Measurements from ENCODE around the gene EEF2. TPM values are rescaled to one million over a fixed set of nuclear protein-coding genes. Genes with fewer than 3 reads are reported as not detected.
A peak's percentile ranks its signal among the peaks of the same experiment; 100 is the strongest.

The EEF2 gene
- total RNA-seq, 1 experiment from 2014 or later: 3,126 TPM

DNA sequence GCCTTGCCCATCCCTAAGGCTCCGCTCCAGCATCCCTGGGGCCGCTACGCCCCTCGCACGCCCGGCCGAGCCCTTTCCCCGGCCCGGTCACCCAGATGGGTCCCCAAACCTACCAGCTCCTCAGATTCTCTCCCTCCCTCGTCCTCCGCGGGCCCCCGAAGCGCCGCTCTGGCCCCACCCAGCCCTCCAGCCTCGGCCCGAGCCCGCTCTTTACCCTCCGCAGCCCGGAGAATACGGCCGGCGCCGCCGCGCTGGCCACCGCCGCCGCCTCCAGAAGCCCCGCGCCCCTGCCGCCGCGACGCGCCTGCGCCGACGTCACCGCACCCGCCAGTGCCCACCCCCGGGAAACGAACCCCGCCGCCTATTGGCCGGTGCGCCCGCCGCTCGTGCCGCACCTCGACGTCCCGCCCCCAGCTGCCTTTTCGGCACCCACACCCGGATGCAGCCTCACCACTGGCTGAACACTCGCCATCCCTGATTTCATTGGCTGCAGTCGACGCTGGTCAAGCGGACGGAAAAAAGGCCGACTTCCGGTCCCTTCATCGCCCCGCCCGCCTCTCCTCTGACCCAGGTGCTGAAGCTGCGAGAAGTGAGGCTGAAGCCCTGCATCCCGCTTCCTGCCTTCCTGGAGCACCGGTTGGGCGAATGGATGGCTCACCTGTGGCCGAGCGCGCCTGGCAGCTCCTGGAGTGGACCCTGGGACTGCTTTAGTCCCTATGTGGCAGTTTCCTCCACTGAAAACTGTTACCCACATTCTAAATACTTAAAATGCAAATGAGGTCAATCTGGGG, 14.3 kb downstream of the EEF2 start, which contains the start of gene DAPK3:
Gene DAPK3 (minus strand): TSS at position 292 of the 791 bp plus-strand sequence. CDS start 1,364 bp downstream, outside the sequence.
- POLR2A ChIA-PET: interaction anchor here (0.6 to 5.8 kb wide), 18 partner anchors 8 to 958 kb away, joined by 3 to 245 read pairs (median 4); partner anchors contain the start of genes APBA3, EEF2, MRPL54 and PIAS4
- H3K36me3 Mint-ChIP-seq (ENCODE audit: insufficient read depth, unreplicated experiment): peaks cover 72% of the 10 kb centered on the region

DNA sequence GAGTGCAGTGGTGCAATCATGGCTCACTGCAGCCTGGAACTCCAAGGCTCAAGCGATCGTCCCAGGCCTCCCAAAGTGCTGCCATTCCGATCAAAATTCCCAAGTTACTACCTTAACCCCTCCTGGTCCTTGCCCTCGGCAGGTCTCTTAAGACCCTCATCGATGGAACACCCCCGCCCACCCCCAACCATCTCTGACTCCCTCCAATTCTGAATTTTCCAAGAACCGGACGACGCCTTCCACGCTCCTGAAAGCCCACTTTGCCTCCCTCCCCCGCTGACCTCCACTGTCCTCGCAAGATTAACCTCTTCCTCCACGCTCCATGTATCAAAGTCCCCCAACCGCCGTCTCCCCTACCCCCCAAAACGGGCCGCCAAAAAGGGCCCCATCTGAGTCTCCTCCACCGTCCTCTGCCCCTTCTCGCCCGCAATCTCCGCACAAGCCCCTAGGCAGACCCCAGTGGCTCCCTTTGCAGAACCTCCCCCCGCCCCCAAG, 14.9 kb downstream of the EEF2 start:
- no peaks in the 10 kb centered on the region for H3K9me3 Mint-ChIP-seq (ENCODE audit: unreplicated experiment)
- H3K36me3 Mint-ChIP-seq (ENCODE audit: insufficient read depth, unreplicated experiment): peaks cover 72% of the 10 kb centered on the region
- H3K27ac Mint-ChIP-seq (ENCODE audit: low read depth, unreplicated experiment): peak overlapping the region; percentile 88
- peak overlapping the region; percentile 72 for H3K4me3 Mint-ChIP-seq (ENCODE audit: unreplicated experiment)
- no peaks in the 10 kb centered on the region for H3K27me3 Mint-ChIP-seq (ENCODE audit: insufficient read depth, unreplicated experiment)
- no peak for TF ChIP-seq CTCF (IDR thresholded peaks at IDR 0.05; ENCODE audit: unreplicated experiment)
- peaks cover 18% of the 10 kb centered on the region for H3K4me1 Mint-ChIP-seq (ENCODE audit: insufficient read depth, unreplicated experiment)
- DNase-seq (ENCODE audit: unreplicated experiment): no peak
- ChIA-PET CTCF (interaction anchor here (0.9 to 3.9 kb wide), 5 partner anchors 15 to 209 kb away, joined by 3 to 15 read pairs (median 7); partner anchors contain the start of genes APBA3, EEF2 and MRPL54), POLR2A (interaction anchor here (1.0 to 5.8 kb wide), 12 partner anchors 8 to 464 kb away, joined by 3 to 245 read pairs (median 6); partner anchors contain the start of genes APBA3, EEF2 and MRPL54)
- BruUV-seq (replicated peaks): no TSS peak
- intact Hi-C loops (cut with micrococcal nuclease): loop anchor here (2.0 kb wide), 1 partner anchor 14 kb away; the partner anchor contains the start of gene EEF2

More for the DNA sequence above, 14.3 kb downstream of the EEF2 start, which contains the start of gene DAPK3:
- Mint-ChIP-seq H3K4me3 (ENCODE audit: unreplicated experiment) (peak within 1 kb of the TSS; percentile 72), H3K4me1 (ENCODE audit: insufficient read depth, unreplicated experiment) (peaks cover 18% of the 10 kb centered on the region), H3K27ac (ENCODE audit: low read depth, unreplicated experiment) (peak within 1 kb of the TSS; percentile 88), H3K27me3 (ENCODE audit: insufficient read depth, unreplicated experiment) (no peaks in the 10 kb centered on the region), H3K9me3 (ENCODE audit: unreplicated experiment) (no peaks in the 10 kb centered on the region)
- no TSS peak for BruUV-seq (replicated peaks)
- intact Hi-C loops (cut with micrococcal nuclease): loop anchor here (2.0 kb wide), 1 partner anchor 14 kb away; the partner anchor contains the start of gene EEF2
- peak; percentile 99 for DNase-seq (ENCODE audit: unreplicated experiment)
- no peak for TF ChIP-seq CTCF (IDR thresholded peaks at IDR 0.05; ENCODE audit: unreplicated experiment)
- CTCF ChIA-PET: interaction anchor here (0.7 to 3.9 kb wide), 3 partner anchors 14 to 484 kb away, joined by 3 to 15 read pairs (median 4); partner anchors contain the start of genes APBA3 and EEF2

- H3K27ac Mint-ChIP-seq (ENCODE audit: low read depth, unreplicated experiment): peak overlapping the region; percentile 88
- peak; percentile 79 for DNase-seq (ENCODE audit: unreplicated experiment)
- peak overlapping the region; percentile 72 for H3K4me3 Mint-ChIP-seq (ENCODE audit: unreplicated experiment)
These were observed 15.6 kb downstream of the EEF2 start for GRCh38 chr19:3969435-3970312.

More at GRCh38 chr19:3969435-3970312, 15.6 kb downstream of the EEF2 start:
- no TSS peak for BruUV-seq (replicated peaks)
- ChIA-PET CTCF (interaction anchor here (0.5 to 3.9 kb wide), 11 partner anchors 9 to 1686 kb away, joined by 3 to 15 read pairs (median 4); partner anchors contain the start of genes EEF2 and MRPL54), POLR2A (interaction anchor here (0.7 to 5.8 kb wide), 14 partner anchors 10 to 368 kb away, joined by 3 to 245 read pairs (median 4); partner anchors contain the start of genes APBA3, EEF2, MRPL54 and PIAS4)
- Mint-ChIP-seq H3K27me3 (ENCODE audit: insufficient read depth, unreplicated experiment) (no peaks in the 10 kb centered on the region), H3K36me3 (ENCODE audit: insufficient read depth, unreplicated experiment) (peaks cover 67% of the 10 kb centered on the region), H3K4me1 (ENCODE audit: insufficient read depth, unreplicated experiment) (peaks cover 18% of the 10 kb centered on the region), H3K9me3 (ENCODE audit: unreplicated experiment) (no peaks in the 10 kb centered on the region)
- peak; percentile 18 for TF ChIP-seq CTCF (IDR thresholded peaks at IDR 0.05; ENCODE audit: unreplicated experiment)
- intact Hi-C loops (cut with micrococcal nuclease): loop anchor here (2.0 kb wide), 2 partner anchors 15 to 117 kb away; partner anchors contain the start of gene EEF2

Measured in MCF 10A (cell line).